GM19023 (cell line): Measurements from ENCODE around the gene PLK1.
"Not testable (repeated sequence)": the region's sequence is repeated elsewhere in the genome, so short reads cannot be mapped to it uniquely, and the experiment has no call there.

Source experiments
- ATAC-seq: cut with Tn5 transposase; IDR thresholded peaks from one replicate; pipeline ENCODE4 v1.9.1; 2021; ENCODE audit warnings: mild to moderate bottlenecking, moderate library complexity; ENCODE audit not compliant: unreplicated experiment

Gene PLK1

GRCh38 chr16:23706439-23706838, 27.8 kb downstream of the PLK1 start:
- ATAC-seq: no peak

- no peak for ATAC-seq
Observed at GRCh38 chr16:23709536-23709935, 30.8 kb downstream of the PLK1 start.

- no peak for ATAC-seq
Observed at GRCh38 chr16:23710008-23710407, 31.3 kb downstream of the PLK1 start.

- ATAC-seq: no peak
Observed at GRCh38 chr16:23710504-23710903, 31.8 kb downstream of the PLK1 start.

- no peak for ATAC-seq
Observed at GRCh38 chr16:23711785-23712184, 33.1 kb downstream of the PLK1 start.

GRCh38 chr16:23712976-23713375, 34.3 kb downstream of the PLK1 start, which contains the start of gene ERN2:
ERN2 (minus strand) TSS chr16:23713222; CDS start chr16:23713187, 35 bp downstream.
- no peak for ATAC-seq

- no peak for ATAC-seq
Observed at GRCh38 chr16:23716484-23716883, 37.8 kb downstream of the PLK1 start.

GRCh38 chr16:23722613-23723240, 44.0 kb downstream of the PLK1 start:
- ATAC-seq: not testable (repeated sequence)

- ATAC-seq: no peak
Observed at GRCh38 chr16:23724096-23724784, 45.6 kb downstream of the PLK1 start.

GRCh38 chr16:23724785-23725131, 46.1 kb downstream of the PLK1 start:
- ATAC-seq: no peak

- ATAC-seq: no peak
Observed at GRCh38 chr16:23726710-23727109, 48.0 kb downstream of the PLK1 start.

GRCh38 chr16:23728112-23728477, 49.4 kb downstream of the PLK1 start:
- no peak for ATAC-seq

- ATAC-seq: no peak
Observed at GRCh38 chr16:23729503-23730424, 51.1 kb downstream of the PLK1 start.

- ATAC-seq: no peak
Observed at GRCh38 chr16:23734176-23734893, 55.6 kb downstream of the PLK1 start.

- not testable (repeated sequence) for ATAC-seq
Observed at GRCh38 chr16:23737423-23738028, 58.8 kb downstream of the PLK1 start.

GRCh38 chr16:23739516-23739915, 60.8 kb downstream of the PLK1 start:
- ATAC-seq: no peak
